GM18868 (cell line): Measurements from ENCODE around the gene TARBP1.

Experiments used
- ATAC-seq: cut with Tn5 transposase; IDR thresholded peaks from one replicate; pipeline ENCODE4 v1.9.1; 2021; ENCODE audit warnings: mild to moderate bottlenecking, moderate library complexity; ENCODE audit not compliant: unreplicated experiment

The TARBP1 gene

DNA sequence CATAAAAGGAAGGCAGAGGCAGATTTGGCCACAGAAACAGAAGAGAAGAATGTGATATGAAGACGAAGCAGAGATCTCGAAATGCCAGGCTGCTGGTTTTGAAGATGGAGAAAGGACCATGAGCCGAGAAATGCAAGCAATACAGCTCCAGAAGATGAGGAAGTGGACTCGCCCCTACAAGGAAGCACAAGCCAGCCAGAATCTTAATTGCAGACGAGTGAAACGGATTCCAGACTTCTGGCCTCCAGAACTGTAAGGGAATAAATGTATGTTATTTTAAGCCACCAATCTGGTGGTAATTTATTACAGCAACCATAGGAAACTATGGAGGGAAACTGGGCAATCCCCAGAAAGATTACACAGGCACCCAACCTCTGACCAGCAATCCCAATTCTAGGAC is 24.1 kb downstream of the TARBP1 start:
- ATAC-seq = no peak

DNA sequence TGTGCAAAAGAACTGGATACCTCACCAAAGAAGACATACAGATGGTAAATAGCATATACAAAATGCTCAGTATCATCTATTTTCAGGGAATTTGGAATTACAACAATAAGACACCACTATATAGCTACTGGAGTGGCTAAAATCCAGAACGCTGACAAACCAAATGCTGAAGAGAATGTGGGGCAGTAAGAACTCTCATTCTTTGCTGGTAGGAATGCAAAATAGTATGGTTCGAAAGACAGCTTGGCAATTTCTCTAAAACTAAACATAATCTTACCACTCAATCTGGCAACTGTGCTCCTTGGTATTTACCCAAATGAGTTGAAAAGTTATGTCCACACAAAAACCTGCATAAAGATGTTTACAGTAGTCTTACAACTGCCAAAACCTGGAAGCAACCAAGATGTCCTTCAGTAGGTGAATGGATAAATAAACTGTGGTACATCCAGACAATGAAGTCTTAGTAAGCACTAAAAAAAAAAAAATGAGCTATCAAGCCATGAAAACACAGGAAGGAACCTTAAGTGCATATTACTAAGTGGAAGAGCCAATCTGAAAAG is 26.5 kb downstream of the TARBP1 start:
- ATAC-seq = no peak

DNA sequence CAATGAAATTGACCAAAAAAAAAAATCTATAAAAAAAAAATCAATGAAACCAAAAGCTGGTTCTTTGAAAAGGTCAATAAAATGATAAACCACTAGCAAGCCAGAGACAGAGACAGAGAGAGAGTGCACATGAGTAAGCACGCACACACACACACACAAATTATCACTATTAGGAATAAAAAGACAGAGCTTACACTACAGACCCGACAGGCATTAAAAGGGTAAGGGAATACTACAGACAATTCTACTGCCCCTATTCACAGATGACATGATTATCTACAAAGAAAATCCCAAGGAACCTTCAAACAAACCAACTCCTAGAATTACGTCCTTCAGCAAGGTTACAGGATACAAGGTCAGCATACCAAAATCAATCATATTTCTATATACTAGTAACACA is 38.6 kb downstream of the TARBP1 start:
- no peak for ATAC-seq

DNA sequence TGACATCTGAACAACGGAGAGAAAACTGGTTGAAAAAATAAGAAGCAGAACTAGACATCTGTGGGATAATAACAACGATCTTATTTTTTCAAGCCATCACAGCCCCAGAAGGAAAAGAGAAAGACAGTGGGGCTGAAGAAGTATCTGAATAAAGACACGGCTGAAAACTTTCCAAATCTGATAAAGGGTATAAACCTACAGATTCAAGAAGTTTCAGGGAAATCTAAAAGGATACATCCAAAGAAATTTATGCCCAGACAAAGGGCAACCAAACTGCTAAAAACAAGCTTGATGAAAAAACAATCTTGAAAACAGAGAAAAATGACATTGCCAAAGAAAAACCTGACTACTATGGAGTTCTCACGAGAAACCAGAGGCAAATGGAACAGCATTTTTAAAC is 40.4 kb downstream of the TARBP1 start:
- no peak for ATAC-seq

DNA sequence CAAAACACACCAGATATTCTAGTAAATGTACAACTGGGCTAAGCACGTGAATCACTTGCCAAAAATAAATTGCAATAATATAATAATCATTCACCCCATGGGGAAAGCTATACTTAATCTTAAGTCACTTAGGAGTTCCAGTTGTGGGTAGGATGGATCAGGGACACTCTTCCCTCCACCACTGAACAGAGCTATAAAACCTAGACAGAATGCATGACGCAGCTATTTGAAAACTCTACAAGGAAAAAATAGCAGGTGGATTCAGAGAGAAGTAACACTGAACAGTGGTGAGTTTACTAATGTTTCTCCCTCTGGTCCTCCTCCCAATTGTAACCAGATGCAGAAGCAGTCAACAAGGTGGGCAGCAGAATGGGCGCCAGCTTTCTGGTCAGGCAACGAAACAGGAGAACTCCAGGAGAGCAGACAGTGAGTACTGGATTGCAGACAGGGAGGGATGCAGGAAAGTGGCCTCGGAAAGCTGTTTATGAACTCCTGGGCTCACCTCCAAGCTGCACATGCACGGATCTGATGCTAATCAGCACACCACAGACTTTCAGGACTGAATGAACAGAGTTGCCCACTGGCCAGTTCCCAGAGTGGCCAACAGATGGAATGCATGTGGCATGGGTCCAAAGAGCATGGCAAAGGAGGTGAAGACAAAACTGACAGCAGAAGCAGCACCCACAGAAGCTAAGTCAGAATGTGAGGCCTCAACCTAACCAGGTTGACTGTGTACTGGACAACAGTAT is 41.4 kb downstream of the TARBP1 start:
- no peak for ATAC-seq

DNA sequence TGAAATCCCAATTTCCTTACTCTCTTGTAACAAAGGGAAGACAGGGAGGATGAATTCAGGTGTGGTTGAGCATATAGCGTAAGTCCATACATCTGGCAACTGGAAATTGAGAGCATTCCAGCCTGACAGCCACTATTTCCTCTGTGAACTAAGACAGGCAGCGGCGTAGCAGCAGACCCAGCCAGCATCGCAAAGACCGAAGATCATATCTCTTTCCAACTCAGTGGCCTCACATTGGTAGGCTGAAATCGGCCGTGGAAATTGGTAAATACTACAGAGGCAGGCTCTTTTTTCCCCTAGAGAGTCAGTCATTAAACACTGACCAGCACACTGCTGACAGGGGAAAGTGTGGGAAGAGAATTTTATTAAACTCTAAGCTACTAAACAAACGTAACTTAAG is 43.4 kb downstream of the TARBP1 start:
- no peak for ATAC-seq

DNA sequence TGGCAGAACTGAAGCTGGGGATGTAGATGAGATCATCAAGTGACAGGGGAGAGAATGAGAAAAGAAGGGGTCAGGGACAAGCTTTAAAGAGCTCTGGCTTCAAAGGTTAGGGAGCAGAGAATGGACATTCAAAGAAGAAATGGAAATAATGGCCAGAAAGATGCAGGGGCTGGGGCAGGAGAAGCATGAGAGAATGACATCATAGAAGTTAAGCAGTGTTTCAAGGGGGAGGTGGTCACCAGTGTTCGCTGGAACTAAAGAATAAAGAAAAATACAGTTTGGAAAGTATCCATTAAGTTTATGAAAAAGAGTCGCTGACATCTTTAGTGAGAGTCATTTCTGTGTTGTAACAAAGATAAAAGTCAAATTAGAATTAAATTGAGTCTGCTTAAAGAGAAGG is 44.3 kb downstream of the TARBP1 start:
- no peak for ATAC-seq

DNA sequence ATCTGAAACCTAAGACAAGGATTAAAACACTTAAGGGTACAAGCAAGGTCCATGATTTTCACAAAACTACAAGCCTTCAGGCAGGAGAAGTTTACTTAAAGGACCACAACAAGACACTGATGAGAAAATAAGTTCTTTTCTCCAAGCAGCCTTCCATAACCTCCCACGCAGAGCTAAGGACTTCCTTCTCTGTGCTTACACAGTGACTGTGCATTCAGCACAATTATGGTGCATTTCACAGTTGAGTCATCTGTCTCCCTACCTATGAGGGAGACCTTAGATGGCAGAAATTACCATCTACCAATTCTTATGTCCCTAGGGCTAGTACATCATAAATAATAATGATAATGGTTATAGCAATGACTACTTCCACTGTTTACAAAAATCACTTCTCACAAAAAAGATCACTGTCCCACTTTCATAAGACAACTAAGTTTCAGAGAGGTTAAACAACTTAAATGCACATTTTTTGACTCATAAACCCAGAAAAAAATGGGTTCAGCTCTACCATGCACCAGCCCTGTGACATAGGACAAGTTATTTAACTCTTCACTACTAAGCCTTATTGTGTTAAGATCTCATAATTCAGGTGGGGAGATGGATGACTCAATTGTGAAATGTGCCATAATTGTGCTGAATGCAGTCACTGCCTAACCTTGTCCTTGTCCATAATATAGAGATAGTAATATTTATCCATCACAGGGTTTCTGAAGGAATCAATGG is 45.3 kb downstream of the TARBP1 start:
- peak; percentile 98 for ATAC-seq

DNA sequence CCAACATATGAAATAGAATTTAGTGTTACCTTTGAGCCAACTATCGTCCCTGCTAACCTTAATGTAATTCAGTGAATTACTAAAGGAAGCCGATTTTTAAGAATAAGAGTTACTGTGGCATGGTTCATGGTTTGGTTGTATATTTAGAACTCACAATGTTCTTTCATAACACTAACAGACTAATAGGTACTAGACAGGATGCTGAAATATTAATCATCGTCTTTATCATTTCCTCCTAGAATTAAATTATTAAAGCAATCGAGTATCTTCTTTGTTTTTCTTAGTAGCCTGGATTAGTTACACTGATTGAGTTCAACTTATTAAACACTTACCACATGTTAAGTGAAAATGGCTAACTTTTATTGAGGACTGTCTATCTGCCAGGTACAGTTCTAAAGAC is 47.7 kb downstream of the TARBP1 start:
- no peak for ATAC-seq

DNA sequence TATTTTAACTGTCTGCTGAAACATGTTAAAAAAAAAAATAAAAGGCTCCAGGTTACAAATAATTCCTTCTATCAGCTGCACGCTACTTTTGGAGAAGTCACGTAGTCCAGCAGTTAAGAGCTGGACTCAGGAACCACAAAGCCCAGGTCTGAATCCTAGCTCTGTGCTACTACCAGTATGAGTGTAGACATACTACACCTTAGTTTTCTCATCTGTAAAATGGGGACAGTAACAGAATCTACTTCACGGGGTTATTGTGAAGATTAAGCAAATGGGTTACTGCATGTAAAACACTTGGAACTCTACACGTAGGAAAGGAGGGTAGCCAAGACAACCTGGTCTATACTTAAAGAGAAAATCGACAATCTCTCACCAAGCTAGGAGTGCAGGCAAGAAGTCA is 48.3 kb downstream of the TARBP1 start:
- no peak for ATAC-seq

DNA sequence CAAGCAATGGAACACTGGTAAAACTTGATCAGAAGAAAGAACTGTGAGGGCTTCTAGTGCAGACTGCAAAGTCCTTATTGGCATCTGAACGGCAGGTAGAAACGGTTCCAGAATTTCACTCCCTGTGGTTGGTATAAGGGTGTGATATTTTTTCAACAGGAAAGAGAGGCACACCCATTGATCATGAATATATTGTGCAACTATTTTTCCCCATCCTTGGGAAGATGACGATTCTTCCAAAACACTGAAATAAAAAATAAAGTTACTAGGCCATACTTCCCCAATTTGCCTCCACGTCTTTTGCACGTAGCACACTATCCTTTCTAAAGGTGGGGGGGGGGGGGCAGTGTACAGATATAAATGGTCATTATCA is 49.6 kb downstream of the TARBP1 start:
- no peak for ATAC-seq

DNA sequence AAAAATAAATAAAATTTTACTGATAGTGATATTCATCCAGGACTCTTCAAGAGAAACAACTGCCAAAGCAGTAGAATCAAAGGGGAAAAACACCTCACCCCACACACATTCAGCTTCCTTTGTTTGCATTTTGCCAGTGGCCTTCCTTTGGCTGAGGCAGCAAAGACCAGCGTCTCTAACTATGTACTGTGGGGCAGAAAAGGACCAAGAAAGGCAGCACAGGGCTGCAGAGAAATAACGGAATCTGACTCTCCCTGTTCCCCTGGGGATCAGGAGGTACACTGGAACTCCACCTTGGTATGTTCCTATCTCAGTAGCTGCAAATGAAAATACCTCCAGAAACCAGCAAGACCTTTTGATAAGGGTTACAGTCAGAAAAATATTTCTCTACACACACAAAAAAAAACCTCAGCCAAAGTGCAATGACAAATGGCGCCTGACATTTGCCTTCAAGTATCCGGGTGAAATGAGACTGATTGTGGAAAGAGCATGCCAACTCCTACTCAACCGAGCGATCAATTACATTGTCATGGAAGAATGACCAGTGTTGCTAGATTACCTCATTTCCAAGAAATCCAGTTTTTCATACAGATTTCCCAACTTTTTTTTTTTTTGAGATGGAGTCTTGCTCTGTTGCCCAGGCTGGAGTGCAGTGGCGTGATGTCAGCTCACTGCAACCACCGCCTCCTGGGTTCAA is 50.9 kb downstream of the TARBP1 start:
- ATAC-seq = no peak

DNA sequence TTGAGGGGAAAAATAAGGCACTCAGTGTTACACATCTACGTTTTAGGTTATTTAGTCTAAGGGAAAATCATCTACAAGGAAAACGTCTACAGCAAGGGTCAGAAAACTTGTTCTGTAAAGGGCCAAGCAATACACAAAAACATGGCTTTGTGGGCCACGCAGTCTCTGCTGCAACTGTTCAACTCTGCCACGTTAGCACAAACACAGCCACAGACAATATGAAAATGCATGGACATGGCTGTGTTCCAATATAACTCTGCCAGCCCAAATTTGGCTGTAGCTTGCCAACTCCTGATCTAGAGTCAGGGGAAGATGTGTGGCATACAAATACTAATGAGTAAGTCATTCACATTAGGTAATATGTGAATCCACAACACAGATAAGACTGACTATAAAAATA is 65.0 kb downstream of the TARBP1 start:
- ATAC-seq = no peak

DNA sequence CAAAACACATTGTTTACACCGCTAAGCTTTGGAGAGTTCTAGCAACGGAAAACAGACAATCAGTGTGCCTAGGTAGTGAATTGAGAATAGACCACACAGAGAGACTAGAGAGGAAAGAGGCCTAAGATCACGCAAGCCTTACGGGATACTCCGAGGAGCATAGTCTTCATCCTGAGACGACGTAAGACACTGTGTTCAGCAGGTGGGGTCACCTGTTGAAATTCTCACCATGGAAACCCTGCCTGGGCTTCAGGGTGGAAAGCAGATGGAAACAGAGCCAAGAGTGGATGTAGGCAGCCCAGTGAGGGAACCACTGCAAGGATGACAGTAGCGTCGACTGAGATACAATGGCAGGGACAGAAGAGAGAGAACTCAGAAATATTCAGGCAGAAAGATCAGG is 65.5 kb downstream of the TARBP1 start:
- ATAC-seq = no peak

DNA sequence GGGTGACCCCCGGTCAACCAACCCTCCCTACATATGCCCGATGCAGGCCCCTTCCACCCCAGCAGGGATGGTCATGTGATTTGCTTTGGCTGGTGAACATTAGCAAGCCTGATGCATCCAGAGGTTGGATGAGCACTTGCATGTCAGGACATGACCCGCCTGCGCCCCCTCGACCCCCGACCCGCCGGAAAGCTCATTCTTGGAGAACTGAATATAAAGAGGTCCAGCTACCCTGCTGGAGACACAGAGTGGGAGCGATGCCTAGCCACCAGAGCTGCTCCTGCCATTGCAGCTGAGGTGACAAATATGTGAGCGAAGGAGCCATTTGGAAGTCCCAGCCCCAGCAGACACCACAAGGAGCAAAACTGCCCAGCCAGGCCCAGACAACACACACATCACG is 66.1 kb downstream of the TARBP1 start:
- ATAC-seq = no peak

DNA sequence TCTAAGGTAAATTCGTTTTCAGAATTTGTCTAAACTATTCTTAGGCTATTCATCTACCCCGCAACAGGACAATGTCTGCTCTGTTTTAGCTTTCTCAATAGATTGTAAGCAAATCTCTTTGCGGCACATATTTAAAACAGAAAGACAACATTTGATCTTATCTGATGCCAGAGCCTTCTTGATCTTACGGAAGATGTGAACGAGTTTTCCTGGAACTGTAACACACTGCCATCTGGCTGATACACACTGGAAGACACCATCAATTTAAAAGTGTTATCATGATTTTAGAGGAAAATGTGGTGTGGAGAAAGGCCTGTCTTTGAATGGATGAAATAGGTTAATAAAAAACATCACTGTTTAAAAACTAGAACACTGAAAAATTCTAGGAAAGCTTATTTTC is 69.7 kb downstream of the TARBP1 start:
- no peak for ATAC-seq

DNA sequence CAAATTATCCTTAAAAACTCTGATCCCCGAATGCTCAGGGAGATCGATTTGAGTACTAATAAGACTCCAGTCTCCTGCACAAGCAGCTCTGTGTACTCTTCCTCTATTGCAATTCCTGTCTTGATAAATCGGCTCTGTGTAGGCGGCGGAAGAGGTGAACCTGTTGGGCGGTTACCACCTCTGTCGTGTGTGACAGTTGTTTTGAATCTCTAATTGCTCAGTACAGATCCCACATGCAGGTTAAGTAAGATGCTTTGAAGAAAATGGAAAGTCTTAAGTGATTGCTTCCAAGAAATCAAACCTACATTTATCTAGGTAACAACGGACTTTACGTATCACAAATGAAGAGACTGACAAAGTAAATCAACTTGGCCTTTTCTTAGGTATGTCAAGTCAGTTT is 70.2 kb downstream of the TARBP1 start:
- ATAC-seq = no peak

DNA sequence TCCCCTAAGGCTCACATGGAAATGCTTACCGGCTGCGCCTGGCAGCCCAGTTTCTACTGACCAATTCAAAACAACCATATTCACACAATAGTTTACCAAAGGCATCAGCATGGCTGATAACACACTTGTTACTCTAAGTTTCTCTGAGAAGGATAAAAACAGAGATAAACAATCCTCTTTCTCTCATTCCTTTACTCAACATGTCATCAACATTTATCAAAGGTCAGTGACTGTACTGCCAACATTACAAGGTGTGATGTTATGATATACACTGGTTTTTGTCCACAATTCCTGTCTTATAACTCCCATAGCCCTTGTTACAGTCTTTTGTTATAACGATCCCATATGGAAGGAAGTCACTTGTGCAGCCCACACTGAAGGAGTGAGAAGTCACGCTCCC is 72.1 kb downstream of the TARBP1 start:
- ATAC-seq = no peak

DNA sequence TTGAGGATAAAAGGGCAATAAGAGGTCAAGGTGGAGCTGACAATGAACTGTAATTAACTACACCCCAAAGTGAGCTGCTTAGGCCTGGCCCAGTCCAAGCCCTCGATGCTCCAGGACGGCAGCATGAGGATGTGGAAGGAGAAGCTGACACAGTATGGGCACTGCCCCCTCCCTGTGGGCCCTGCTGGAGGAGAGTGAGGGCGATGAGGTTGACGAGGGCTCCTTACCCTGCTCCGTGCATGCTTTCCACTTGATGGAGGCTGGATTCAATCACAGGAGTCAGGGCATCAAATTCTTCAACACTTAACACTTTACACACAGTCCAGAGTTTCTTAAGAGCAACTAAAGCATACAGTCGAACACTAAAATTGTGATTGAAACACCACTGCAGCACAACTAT is 73.3 kb downstream of the TARBP1 start:
- ATAC-seq = no peak

DNA sequence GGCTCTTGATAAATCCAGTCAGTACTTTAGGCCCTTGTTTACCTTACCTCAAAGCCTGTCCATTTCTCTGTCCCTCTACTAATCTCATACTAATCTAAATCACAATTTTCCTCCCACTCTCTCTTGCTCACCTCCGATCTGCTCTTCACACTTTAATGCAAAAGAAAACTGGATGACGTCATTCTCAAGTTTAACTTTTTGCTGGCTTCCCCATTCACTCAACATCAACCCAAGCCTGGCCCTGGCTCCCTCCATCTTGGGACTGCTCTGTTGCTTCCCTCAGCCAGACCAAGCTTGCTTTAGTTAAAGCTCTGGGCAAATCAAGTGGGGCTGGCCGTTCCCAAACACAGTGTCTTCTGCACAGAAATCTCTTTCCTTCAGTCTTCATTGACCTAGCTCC is 76.0 kb downstream of the TARBP1 start:
- ATAC-seq = no peak

DNA sequence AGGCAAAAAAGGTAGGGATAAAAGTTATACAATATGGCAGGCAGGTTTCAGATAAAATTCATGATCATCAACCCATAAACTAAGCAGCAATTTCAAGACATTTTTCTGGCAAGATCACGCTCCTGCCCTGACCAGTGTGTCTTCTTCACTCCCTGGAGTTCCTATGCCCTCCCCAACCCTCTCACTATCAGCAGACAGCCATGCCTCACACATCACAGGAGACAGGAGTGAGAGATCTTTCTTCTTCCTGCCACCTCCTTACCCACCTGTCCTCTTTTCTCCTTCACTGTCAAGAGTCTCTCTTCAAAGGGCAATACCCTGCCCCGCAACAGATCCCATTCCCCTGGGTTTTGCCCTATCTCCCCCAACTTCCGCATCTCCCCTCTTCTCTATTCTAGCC is 77.3 kb downstream of the TARBP1 start:
- no peak for ATAC-seq

DNA sequence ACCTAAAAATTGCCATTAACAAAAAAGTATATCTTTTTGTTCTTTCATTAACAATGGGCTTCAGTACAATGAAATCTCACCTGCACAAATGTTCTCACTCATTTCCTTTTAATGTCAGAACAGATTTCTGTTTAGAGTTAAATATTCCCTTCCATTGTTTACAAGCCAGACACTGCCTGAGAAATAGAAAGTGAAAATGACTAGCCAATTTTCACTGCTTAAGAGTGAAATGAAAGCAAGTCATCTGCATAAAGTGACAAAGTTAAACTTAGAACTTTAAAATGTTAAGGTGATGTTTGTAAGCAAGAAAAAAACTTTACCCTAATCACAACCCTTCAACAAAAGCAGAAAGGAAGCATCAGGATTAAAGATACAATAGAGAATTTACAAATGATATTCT is 78.2 kb downstream of the TARBP1 start:
- peak; percentile 47 for ATAC-seq
